BLaER1 treated with 17β-estradiol and CSF1 and Interleukin-3, amounts not matched to agents 10 nM and 100 nM (cell line): ENCODE data around the gene IRF2.

ENCODE experiments used
- H3K27ac ChIP-seq, 11 experiments: shearing (Covaris generic); formaldehyde crosslinking; 2 replicates each; pipeline ENCODE4 v1.8.1; 2022
- H3K27me3 ChIP-seq, 11 experiments: shearing (Covaris generic); formaldehyde crosslinking; 2 replicates each; pipeline ENCODE4 v1.8.1; 2022
- H3K36me3 ChIP-seq, 11 experiments: shearing (Covaris generic); formaldehyde crosslinking; 2 replicates each; pipeline ENCODE4 v1.8.1; 2022
- H3K4me1 ChIP-seq, 10 experiments: shearing (Covaris generic); formaldehyde crosslinking; 2 replicates each; pipeline ENCODE4 v1.8.1; 2022
- H3K4me2 ChIP-seq, 11 experiments: shearing (Covaris generic); formaldehyde crosslinking; 2 replicates each; pipeline ENCODE4 v1.8.1; 2022
- H3K4me3 ChIP-seq, 10 experiments: shearing (Covaris generic); formaldehyde crosslinking; 2 replicates each; pipeline ENCODE4 v1.8.1; 2022
- H3K9ac ChIP-seq, 11 experiments: shearing (Covaris generic); formaldehyde crosslinking; 2 replicates each; pipeline ENCODE4 v1.8.1; 2022
- H3K9me3 ChIP-seq, 11 experiments: shearing (Covaris generic); formaldehyde crosslinking; replicated peaks in 1 of 11; 2 replicates each; pipeline ENCODE4 v1.8.1; 2022
- H4K20me1 ChIP-seq, 11 experiments: shearing (Covaris generic); formaldehyde crosslinking; 2 replicates each; pipeline ENCODE4 v1.8.1; 2022
- Cebpa-rat ChIP-seq, 11 experiments: shearing (Covaris generic); IDR thresholded peaks; 2 replicates each; pipeline ENCODE4 v1.8.1; 2022

The IRF2 gene

DNA sequence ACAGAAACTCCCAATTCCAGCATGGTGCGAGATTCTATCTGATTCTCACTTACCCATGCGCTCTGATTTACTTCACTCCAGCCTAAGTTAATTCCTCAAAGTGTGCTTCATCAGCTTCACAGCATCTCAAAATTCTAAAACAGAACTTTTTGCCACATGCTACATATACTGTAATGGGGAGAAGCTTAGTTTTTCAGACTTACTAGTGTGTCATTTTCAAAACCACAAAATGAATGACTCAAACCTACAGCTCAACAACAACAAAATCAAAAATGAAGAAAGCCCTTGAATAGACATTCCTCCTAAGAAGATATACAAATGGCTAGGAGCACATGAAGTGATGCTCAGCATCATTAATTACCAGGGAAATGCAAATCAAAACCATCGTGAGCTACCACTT is 14.9 kb downstream of the IRF2 start:
- Histone ChIP-seq H3K9me3 (no peaks in the 10 kb centered on the region), H3K36me3 (peaks cover 0 to 26% (median 14%) of the 10 kb centered on the region in 11 experiments; a peak in 14 of 22 replicates), H4K20me1 (peaks cover 13 to 93% (median 67%) of the 10 kb centered on the region in 11 experiments; a peak in 20 of 22 replicates), H3K4me2 (peak overlapping the region; percentile 64 to 87 (median 77)), H3K4me3 (no peak overlapping the region), H3K27me3 (no peaks in the 10 kb centered on the region), H3K4me1 (peaks cover 61 to 76% (median 71%) of the 10 kb centered on the region in 10 experiments), H3K27ac (0 out of 22 replicates have a peak overlapping the region, but pooled peaks of 1 of the 11 experiments have one; percentile 21), H3K9ac (0 out of 22 replicates have a peak overlapping the region, but pooled peaks of 1 of the 11 experiments have one; percentile 13)
- no peak for TF ChIP-seq Cebpa-rat (IDR thresholded peaks at IDR 0.05)

DNA sequence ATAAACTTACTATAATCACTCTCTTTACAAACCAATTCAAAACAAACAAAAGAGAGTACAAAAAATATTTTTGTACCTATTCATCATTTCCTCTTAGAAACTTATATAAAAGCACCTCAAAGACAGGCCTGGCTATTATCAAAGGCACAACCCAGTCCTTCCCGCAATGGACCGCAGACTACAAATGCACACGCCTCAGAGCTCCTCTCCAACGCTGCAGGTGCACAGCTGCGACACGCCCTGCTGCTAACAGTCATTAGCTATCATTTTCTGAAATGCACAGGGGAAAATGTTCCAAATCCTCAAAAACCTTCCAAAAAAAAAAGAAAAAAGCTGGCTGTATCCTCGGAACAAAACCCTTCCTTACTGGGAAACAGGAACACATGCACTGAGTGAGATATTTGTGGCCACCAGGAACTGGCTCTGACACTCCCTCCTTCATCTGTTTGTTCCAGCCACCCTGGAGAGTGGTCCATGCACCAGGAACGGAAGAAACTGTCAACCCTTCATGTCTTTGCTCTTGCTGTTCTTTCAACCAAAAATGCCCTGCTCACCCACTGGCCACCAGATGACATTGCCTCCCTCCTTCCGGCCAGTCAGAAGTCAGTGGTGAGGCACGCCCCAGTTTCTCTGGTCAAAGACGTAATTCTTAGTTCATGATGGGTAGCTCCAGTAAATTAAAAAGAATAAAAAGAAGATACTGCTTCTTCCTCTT is 16.7 kb downstream of the IRF2 start:
- H4K20me1 ChIP-seq: peaks cover 13 to 95% (median 77%) of the 10 kb centered on the region in 11 experiments; a peak in 20 of 22 replicates
- H3K9ac ChIP-seq: peak overlapping the region in 1 of 11 experiments; percentile 20; a peak in 1 of 22 replicates
- H3K27ac ChIP-seq: peak overlapping the region in 5 of 11 experiments; percentile 1 to 20 (median 2); a peak in 3 of 22 replicates
- H3K4me2 ChIP-seq: peak overlapping the region; percentile 66 to 87 (median 77)
- peaks cover 0 to 20% (median 14%) of the 10 kb centered on the region in 11 experiments; a peak in 13 of 22 replicates for H3K36me3 ChIP-seq
- H3K9me3 ChIP-seq: no peaks in the 10 kb centered on the region
- TF ChIP-seq Cebpa-rat (IDR thresholded peaks at IDR 0.05): no peak
- no peaks in the 10 kb centered on the region for H3K27me3 ChIP-seq
- H3K4me1 ChIP-seq: peaks cover 78 to 93% (median 88%) of the 10 kb centered on the region in 10 experiments
- peak overlapping the region in 1 of 10 experiments; percentile 20; a peak in 1 of 20 replicates for H3K4me3 ChIP-seq

DNA sequence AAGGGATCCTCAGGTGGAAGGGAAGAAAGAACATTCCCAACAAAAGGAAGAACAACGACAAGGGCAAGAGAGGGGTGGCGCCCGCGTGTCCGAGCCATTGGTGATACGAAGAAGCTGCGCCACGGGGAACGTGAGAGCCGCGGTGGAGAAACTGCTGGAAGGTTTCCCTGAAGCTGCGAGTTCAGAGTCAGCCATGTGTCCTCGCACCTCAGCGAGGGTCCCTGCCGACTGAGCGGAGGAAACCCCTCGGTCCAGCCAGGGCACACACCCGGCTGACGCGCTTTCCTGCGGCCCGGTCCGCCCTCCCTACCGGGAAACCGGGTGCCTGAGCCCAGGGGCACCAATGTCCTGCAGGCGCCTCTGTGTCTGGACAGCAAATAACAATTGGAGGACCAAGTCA is 18.0 kb downstream of the IRF2 start:
- peak overlapping the region in 7 of 11 experiments; percentile 5 to 87 (median 66); a peak in 6 of 22 replicates for H3K4me2 ChIP-seq
- no peak overlapping the region for H3K4me3 ChIP-seq
- no peak for TF ChIP-seq Cebpa-rat (IDR thresholded peaks at IDR 0.05)
- 0 out of 22 replicates have a peak overlapping the region, but pooled peaks of 1 of the 11 experiments have one; percentile 20 for H3K27ac ChIP-seq
- no peak overlapping the region for H3K9ac ChIP-seq
- H3K9me3 ChIP-seq: no peaks in the 10 kb centered on the region
- H4K20me1 ChIP-seq: peaks cover 16 to 98% (median 79%) of the 10 kb centered on the region in 11 experiments; a peak in 21 of 22 replicates
- H3K36me3 ChIP-seq: peaks cover 0 to 26% (median 17%) of the 10 kb centered on the region in 11 experiments; a peak in 13 of 22 replicates
- peaks cover 83 to 97% (median 91%) of the 10 kb centered on the region in 10 experiments for H3K4me1 ChIP-seq
- no peaks in the 10 kb centered on the region for H3K27me3 ChIP-seq

- Histone ChIP-seq H3K9me3 (no peaks in the 10 kb centered on the region), H3K4me1 (peaks cover 83 to 97% (median 91%) of the 10 kb centered on the region in 10 experiments), H4K20me1 (peaks cover 16 to 98% (median 83%) of the 10 kb centered on the region in 11 experiments; a peak in 21 of 22 replicates), H3K4me2 (no peak overlapping the region), H3K36me3 (peaks cover 0 to 26% (median 17%) of the 10 kb centered on the region in 11 experiments; a peak in 13 of 22 replicates), H3K27me3 (no peaks in the 10 kb centered on the region), H3K9ac (no peak overlapping the region), H3K27ac (no peak overlapping the region), H3K4me3 (no peak overlapping the region)
- TF ChIP-seq Cebpa-rat (IDR thresholded peaks at IDR 0.05): no peak
These were observed 19.1 kb downstream of the IRF2 start for GRCh38 chr4:184455299-184455698.

- Histone ChIP-seq H4K20me1 (peaks cover 16 to 96% (median 69%) of the 10 kb centered on the region in 11 experiments; a peak in 21 of 22 replicates), H3K27ac (peak overlapping the region; percentile 25 to 69 (median 49); a peak in 21 of 22 replicates), H3K27me3 (no peaks in the 10 kb centered on the region), H3K4me1 (peaks cover 81 to 96% (median 90%) of the 10 kb centered on the region in 10 experiments), H3K9ac (peak overlapping the region; percentile 19 to 66 (median 38); a peak in 16 of 22 replicates), H3K4me3 (peak overlapping the region in 2 of 10 experiments; percentile 4 to 12; a peak in 2 of 20 replicates), H3K4me2 (peak overlapping the region; percentile 66 to 90 (median 79)), H3K9me3 (no peaks in the 10 kb centered on the region), H3K36me3 (peaks cover 0 to 26% (median 17%) of the 10 kb centered on the region in 11 experiments; a peak in 13 of 22 replicates)
- TF ChIP-seq Cebpa-rat (IDR thresholded peaks at IDR 0.05): no peak
These were observed 20.8 kb downstream of the IRF2 start for GRCh38 chr4:184453365-184454160.

- Histone ChIP-seq H3K36me3 (peaks cover 0 to 26% (median 17%) of the 10 kb centered on the region in 11 experiments; a peak in 13 of 22 replicates), H3K4me3 (no peak overlapping the region), H3K9ac (no peak overlapping the region), H3K4me2 (peak overlapping the region in 10 of 11 experiments; percentile 74 to 90 (median 86); a peak in 16 of 22 replicates), H3K27me3 (no peaks in the 10 kb centered on the region), H4K20me1 (peaks cover 12 to 96% (median 70%) of the 10 kb centered on the region in 11 experiments; a peak in 21 of 22 replicates), H3K4me1 (peaks cover 81 to 96% (median 90%) of the 10 kb centered on the region in 10 experiments), H3K27ac (peak overlapping the region in 1 of 11 experiments; percentile 70; a peak in 2 of 22 replicates), H3K9me3 (no peaks in the 10 kb centered on the region)
- TF ChIP-seq Cebpa-rat (IDR thresholded peaks at IDR 0.05): no peak
These were observed 21.6 kb downstream of the IRF2 start for GRCh38 chr4:184452740-184453139.

- Histone ChIP-seq H4K20me1 (peaks cover 3 to 96% (median 61%) of the 10 kb centered on the region in 11 experiments; a peak in 20 of 22 replicates), H3K27me3 (no peaks in the 10 kb centered on the region), H3K27ac (peak overlapping the region in 10 of 11 experiments; percentile 15 to 70 (median 48); a peak in 18 of 22 replicates), H3K36me3 (peaks cover 0 to 21% (median 16%) of the 10 kb centered on the region in 11 experiments; a peak in 14 of 22 replicates), H3K9me3 (0 out of 22 replicates have a peak, but pooled peaks cover 0 to 2% (median 0%) of the 10 kb centered on the region in 11 experiments), H3K9ac (peak overlapping the region in 7 of 11 experiments; percentile 31 to 53 (median 42); a peak in 10 of 22 replicates), H3K4me3 (no peak overlapping the region), H3K4me1 (peaks cover 81 to 96% (median 90%) of the 10 kb centered on the region in 10 experiments), H3K4me2 (peak overlapping the region; percentile 61 to 90 (median 79))
- TF ChIP-seq Cebpa-rat (IDR thresholded peaks at IDR 0.05): no peak
These were observed 22.6 kb downstream of the IRF2 start for GRCh38 chr4:184451726-184452125.
